HG02642 (cell line): ENCODE data around the gene ATXN7L2.
"Not testable (repeated sequence)": the region's sequence is repeated elsewhere in the genome, so short reads cannot be mapped to it uniquely, and the experiment has no call there.

Experiments
- ATAC-seq: cut with Tn5 transposase; IDR thresholded peaks from one replicate; pipeline ENCODE4 v1.9.1; 2021; ENCODE audit warnings: mild to moderate bottlenecking; ENCODE audit not compliant: unreplicated experiment, poor library complexity

The ATXN7L2 gene

DNA sequence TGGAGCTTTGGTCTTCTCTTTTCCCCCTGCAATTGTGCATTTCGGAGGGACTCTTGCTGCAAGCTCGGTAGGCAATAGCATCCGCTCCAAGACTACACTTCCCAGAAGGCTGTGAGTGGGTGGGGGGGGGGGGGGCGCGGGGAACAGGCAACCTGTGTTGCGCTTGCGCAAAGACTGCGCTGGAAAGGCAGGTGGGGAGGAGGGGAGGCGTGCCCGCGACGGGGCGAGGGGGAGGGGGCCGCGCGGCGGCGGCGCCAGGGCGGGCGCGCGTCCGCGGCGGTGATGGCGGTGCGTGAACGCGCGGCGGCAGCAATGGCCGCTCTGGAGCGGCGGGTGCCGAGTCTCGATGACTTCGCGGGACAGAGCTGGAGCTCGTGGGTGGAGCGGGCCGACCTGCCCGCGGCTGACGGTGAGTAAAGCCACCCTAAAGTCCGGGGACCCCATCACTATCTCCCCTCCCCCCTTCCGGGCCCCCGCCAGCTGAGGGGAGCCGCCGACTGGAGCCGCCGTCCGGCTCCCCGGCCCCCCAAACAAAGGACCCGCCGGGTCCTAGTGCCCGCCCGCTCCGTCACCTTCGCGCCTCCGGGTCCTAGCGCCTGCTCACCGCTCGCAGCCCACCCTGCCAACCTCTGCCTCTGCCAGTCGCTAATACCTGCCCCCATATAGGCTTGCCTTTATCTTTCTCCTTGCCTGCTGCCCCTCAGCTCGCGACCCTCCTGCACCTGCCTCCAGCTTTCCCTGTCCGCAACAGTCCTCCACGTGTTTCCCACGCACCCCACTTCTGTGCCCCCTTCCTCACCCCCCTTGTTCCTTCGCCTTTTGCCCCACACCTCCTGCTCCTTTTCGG, at the start of gene ATXN7L2:
TSS of gene ATXN7L2 (plus strand) at position 234 of the 847 bp plus-strand sequence. CDS start at position 283, 49 bp downstream.
- peak; percentile 87 for ATAC-seq

- ATAC-seq, result no peak
Observed at GRCh38 chr1:109434484-109434883, 49.2 kb upstream of the ATXN7L2 start.

GRCh38 chr1:109438798-109439297, 44.9 kb upstream of the ATXN7L2 start:
- no peak for ATAC-seq

DNA sequence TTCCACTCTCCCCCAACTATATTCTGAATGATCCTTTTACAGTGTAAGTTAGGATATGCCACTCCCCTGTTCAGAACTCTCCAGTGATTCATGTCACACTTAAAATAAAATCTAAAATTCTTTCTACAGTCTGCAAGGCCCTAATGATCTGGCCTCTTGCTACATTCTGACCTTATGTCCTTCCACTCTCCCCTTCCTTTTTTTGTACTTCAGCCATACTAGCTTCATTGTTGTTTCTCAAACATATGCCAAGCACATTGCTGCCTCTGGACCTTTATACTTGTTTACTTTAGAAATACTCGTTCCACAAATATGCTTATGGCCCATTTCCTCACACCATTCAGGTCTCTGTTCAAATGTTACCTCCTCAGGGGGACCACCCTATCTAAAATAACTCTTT, 42.6 kb upstream of the ATXN7L2 start:
- no peak for ATAC-seq

DNA sequence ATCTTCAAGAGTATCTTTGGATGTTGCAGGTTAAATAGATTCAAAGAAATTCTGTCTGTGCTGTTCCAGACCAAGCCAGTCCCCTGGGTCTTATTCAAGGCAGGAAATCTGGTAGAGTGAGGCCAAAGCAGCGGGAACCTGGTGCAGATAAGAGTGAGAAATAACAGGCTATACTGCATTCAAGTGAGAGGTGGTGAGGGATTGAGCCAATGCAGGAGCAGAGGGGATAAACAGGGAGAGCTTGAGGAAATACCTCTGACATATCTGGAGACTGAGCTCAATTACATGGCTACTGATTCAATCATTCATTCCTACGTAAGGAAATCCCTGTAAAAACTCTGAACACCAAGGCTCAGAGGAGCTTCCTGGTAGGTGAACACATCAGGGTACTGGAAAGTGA, 40.2 kb upstream of the ATXN7L2 start:
- no peak for ATAC-seq

- ATAC-seq, result no peak
Observed at GRCh38 chr1:109444346-109444745, 39.4 kb upstream of the ATXN7L2 start.

DNA sequence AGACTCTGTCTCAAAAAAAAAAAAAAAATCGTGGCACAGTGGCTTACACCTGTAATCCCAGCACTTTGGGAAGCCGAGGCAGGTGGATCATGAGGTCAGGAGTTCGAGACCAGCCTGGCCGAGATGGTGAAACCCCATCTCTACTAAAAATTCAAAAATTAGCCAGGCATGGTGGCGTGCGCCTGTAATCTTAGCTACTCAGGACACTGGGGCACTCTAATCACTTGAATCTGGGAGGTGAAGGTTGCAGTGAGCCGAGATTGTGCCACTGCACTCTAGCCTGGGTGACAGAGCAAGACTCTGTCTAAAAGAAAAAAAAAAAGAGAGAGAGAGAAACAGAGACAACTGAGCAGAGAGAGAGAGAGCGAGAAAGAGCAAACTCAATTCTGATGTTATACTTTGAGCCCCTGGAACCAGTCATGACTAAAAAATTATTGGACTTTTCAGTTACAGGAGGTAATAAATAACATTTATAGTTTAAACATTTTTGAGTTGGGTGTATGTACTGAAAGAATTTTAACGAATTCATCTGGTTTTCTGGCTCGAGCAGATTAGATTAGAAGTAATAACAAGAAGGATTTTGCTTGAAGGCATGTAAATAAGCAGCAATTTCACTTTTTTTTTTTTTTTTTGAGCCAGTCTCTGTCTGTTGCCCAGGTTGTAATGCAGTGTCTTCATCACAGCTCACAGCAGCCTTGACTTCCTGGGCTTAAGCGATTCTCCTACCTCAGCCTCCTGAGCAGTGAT, 37.6 kb upstream of the ATXN7L2 start:
- ATAC-seq, result not testable (repeated sequence)

DNA sequence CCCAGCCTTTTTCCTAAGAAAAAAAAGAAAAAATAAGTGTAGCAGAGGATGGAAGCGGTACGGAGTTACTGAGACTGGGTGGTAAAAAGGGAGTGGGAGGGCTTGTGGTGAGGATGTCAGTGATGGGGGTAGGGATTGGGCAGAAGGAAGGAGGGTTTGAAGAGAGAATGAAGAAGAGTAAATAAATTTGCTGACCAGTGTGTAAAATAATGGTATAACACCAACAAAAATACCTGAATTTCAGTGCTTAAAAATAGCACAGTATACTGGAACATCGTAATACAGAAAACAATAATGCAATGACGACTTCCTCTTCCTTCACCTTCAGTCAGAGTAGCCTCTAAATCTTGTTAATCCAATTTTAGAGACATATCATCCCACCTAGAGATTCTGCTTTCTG, 36.2 kb upstream of the ATXN7L2 start:
- no peak for ATAC-seq

- no peak for ATAC-seq
Observed at GRCh38 chr1:109454497-109455133, 29.1 kb upstream of the ATXN7L2 start.

- ATAC-seq, result no peak
Observed at GRCh38 chr1:109457819-109458218, 25.9 kb upstream of the ATXN7L2 start.

DNA sequence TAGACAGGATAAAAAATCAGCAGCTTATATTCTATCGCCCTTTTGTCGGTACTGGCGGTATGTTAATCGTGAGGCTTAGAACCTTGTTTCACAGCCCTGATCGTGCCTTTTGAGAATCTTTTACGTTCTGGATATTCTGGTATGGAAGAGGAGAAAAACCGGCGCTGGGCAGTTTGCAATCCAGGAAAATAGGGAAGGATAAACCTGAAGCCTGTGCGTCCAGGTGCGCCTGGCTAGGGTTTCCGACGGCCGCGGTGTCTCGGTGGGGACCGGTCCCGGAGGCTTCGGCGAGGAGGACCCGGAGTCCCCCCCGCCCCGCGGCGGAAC, 17.6 kb upstream of the ATXN7L2 start:
- ATAC-seq, result no peak

- no peak for ATAC-seq
Observed at GRCh38 chr1:109466452-109467300, 17.0 kb upstream of the ATXN7L2 start, which contains the start of gene SYPL2. TSS of gene SYPL2 (plus strand) at chr1:109466546. CDS start at chr1:109466844, 298 bp downstream.

- no peak for ATAC-seq
Observed at GRCh38 chr1:109467301-109467777, 16.4 kb upstream of the ATXN7L2 start.

DNA sequence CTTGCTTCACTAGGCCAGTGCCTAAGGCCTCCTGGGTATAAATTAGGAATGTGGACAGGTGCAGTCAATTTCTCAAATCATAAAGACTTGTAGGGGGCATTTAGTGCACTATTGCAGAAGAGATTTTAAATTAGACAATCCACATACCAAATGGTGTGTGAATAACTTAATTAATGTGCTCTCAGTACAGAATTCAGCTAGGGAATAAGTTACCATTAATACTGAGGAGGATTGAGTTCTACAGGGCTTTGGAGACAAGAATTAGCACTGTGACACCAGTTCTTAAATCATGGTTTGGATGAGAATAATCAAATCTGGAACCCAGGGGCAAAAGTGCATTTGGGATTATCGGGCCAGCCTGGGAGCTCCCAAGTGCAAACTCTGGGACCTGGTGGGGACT, 15.6 kb upstream of the ATXN7L2 start:
- no peak for ATAC-seq

- no peak for ATAC-seq
Observed at GRCh38 chr1:109468903-109469302, 14.8 kb upstream of the ATXN7L2 start.

DNA sequence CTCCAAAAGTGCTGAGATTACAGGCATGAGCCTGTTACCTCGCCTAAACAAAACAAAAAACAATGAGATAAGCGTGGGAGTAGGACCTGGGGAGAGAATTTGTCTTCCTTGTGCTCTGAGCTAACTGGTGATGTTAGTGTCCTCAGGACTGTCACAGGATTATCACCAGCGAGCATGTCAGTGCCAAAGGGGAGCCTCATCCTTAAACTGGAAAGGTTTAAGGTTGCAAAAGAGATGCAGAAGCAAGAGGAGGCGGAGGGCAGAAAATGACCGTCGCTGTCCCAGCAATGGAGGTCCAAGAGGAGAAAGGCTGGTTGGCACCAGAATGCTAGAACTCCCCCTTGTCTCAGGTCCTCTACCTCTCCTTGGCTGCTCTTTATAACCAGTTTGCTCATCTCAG, 13.5 kb upstream of the ATXN7L2 start:
- no peak for ATAC-seq

GRCh38 chr1:109472779-109473178, 10.9 kb upstream of the ATXN7L2 start:
- no peak for ATAC-seq

DNA sequence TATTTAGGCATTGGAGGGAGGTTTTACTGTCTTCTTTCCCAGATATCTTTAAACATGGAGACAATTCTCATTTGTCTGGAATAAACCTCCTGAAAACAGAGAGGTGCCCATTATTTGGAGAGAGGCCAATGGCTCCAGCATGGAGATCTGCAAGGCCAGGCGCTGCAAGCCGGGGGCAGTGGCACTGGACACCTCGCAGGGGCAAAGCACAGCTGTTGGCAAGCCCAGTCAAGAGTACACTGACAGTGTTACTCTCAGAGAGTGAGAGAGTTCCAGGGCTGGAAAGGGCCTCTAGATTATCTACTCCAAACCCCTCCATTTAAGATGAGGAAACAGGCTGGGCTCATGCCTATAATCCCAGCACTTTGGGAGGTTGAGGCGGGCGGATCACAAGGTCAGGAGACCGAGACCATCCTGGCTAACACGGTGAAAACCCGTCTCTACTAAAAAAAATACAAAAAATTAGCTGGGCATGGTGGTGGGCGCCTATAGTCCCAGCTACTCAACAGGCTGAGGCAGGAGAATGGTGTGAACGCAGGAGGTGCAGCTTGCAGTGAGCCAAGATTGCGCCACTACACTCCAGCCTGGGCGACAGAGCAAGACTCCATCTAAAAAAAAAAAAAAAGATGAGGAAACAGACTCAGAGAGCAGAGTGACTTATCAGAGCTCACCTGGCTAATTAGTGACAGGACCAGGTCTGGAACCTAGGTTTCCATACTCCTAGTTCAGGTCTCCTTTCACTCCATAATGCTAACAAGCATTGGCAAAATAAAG, 10.2 kb upstream of the ATXN7L2 start:
- ATAC-seq, result not testable (repeated sequence)

- ATAC-seq, result no peak
Observed at GRCh38 chr1:109474697-109475096, 9.0 kb upstream of the ATXN7L2 start.
